Measurements from ENCODE around the gene APBA2.

- TF ChIP-seq CTCF (IDR thresholded peaks at IDR 0.05; ENCODE audit: low read length) (no peak), EZH2 (IDR thresholded peaks at IDR 0.05; ENCODE audit: borderline replicate concordance, low read length) (no peak)
Observed at GRCh38 chr15:29123991-29124390, 238.2 kb downstream of the APBA2 start.

Data from OCI-LY1 (cell line).